Stimulated activated CD4-positive, alpha-beta T cell treated with anti-CD3 and anti-CD28 coated beads, TNF-alpha, amount 100 ng/mL, for 24 hours (primary cell): ENCODE data around the gene MYMX.
"Not testable (repeated sequence)": the region's sequence is repeated elsewhere in the genome, so short reads cannot be mapped to it uniquely, and the experiment has no call there.

ENCODE experiments used
- DNase-seq, 3 experiments: peaks; one replicate each; pipeline ENCODE4 v3.0.0-alpha.2; 2020; ENCODE audit warnings: low read depth in 3 of 3

MYMX gene

GRCh38 chr6:44219815-44220784 lies 3.4 kb downstream of the MYMX start:
- DNase-seq = no peak

DNA sequence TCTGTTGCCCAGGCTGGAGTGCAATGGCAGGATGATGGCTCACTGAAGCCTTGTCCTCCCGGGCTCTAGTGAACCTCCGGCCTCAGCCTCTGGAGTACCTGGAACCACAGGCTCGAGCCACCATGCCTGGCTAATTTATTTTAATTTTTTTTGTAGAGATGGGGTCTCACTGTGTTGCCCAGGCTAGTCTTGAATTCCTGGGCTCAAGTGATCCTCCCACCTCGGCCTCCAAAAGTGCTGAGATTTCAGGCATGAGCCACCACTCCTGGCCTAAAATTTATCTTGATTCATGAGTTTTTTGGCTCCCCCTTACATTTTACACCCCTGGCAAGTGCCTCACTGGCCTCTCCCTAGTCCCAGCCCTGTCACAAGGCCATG lies 4.2 kb downstream of the MYMX start:
- no peak for DNase-seq

GRCh38 chr6:44221291-44221960 lies 4.7 kb downstream of the MYMX start:
- DNase-seq = peak in 2 of 3 experiments; percentile 29 to 75

GRCh38 chr6:44221961-44222335 lies 5.2 kb downstream of the MYMX start:
- DNase-seq = no peak

DNA sequence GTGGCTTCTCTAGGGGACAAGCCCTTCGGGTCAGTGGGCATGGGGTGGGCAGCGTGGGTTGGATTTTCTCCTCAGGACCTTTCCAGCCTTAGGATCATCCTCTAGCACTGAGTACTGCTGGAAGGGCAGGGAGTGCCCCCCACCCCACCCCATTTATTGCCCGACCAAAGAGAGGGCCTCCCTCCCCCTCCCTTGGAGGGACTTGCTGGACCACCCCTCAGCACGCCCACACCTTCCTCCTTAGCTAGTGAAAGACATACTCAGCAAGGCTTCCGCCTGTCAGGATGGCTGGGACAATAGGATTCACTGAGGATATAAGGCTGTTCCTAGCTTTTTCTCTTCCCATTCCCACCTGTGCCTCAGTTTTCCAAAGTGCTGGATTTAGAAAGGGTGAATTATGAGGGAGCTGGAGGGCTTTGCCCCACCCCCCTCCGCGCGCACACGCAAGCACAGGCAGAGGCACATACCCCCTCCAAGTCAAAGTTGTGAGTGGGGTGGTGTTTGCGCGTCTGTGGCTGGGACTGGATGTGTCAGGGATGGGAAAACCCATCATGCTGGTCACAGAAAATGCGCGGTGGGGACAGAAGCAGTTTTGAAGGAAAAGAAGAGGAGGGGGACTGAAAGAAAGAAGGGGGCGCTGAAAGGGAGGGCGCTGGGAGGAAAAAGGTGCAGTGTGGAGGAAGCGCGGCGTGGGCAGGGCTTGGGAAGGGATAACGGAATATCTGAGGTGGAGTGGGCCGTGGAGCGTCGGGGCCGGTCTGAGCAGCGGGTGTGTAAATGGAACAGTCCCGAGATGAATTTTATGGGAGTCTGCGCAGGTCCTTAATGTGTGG lies 6.0 kb downstream of the MYMX start:
- no peak for DNase-seq

- DNase-seq = peak; percentile 69 to 89 (median 74)
Observed at GRCh38 chr6:44223319-44224028, 6.7 kb downstream of the MYMX start, which contains the start of gene SLC29A1. Gene SLC29A1 (plus strand): TSS chr6:44223595. CDS start chr6:44227314, 3,719 bp downstream.

DNA sequence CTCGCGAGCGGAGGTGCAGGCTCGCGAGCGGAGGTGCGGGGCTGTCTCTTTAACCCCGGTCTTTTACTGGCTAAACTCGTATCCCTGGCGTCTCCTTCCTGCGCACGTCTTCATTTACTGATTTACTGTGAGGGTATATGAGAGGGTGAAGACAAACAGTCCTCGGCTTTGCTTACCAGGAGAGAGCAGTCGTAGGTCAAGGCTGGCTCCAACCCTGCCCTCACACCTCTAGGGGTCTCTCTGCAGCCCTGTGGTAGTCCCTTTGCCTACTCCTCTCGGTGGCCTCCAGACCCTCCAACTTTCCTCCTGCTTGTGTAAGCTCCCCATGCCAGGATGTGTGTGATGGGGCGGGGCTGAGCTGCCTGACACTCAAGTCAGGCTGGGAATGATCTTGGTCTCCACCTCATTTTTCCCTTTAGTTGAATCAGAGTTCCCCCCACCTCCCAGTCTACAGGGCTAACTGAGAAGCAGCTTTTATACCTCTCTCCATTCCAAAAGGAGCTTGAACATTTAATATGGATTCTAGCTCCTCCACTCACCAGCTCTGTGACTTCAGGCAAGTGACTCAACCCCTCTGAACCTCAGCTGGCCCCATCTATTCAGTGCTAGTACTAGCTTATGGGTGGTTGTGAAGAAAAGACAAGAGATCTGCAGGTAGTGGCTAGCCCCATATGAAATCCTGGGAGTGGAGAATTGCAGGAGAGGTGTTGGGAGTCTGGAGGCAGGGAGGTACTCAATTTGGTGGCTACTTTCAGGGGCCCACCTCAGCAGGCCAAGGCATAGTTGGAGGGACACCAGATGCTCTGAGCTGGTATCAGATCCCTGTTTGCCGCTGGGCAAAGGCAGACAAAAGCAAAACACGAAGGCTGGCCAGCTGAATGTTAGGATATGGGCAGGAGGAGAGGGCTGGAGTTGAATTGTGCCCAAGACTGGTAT lies 7.6 kb downstream of the MYMX start:
- no peak for DNase-seq

- DNase-seq = no peak
Observed at GRCh38 chr6:44224965-44225305, 8.2 kb downstream of the MYMX start.

- DNase-seq = no peak
Observed at GRCh38 chr6:44225579-44226325, 9.0 kb downstream of the MYMX start.

DNA sequence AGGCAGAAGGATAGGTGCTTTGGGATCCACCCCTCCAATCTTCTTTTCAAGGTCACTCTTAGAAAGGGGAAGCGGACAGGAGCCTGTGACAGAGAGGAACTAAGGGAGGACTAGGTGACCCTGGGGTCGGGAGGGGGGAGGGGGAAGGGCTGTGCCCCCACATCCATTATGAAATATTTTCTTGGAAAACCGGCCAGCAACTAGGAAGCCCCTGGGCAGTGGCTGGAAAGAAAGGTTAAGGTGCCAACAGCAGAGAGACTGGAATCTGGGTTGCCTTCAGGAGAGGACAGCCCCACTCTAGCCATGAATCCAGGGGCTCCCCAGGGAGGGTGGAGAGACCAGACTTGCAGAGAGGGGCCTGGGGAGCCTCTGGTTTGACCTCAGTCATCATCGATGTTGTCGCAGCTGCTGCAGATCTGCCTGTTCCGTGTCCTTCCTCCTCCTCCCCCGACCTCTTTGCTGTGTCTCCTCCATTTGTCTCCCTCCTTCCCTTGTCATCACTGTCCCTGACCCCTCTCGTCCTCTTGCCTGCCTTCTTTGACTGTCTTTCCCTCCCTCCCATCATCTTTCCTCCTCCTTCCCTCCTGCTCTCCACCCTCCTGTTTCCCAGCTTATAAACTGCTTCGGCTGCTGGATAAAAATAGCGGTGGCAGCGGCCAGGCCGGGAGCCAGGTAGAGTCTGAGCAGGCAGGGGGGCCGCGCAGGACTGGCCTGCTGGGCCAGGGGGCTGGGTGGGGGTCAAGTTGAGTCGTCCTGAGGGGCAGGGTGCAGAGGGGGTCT lies 9.8 kb downstream of the MYMX start:
- no peak for DNase-seq

DNA sequence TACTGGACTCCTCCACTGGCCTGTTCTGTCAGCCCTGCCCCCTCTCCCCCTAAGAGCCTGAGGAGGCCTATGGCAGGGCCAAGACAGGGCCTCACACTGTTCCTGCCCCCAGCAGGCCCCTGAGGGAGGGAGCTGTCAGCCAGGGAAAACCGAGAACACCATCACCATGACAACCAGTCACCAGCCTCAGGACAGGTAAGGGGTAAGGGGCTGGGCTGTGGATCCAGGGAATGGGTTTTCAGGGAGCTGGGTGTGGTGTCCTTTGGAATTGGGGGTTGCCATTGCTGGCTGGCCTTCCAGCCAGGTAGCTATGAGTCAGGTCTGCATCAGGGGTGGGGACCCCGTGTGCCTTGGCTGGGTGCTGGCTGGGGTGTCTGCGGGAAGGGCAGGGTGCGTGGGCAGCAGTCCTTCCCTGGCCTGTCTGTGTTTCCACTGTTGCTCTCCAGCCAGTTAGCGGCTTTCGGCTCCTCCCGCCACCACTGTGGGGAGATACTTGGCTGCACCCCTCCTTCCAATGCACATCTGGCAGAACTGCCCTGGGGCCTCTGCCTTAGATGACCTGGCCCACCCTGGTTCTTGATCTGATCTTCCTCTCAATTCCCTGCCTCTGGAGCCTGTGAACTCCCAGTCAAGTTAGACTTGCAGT lies 10.5 kb downstream of the MYMX start:
- DNase-seq = no peak

DNA sequence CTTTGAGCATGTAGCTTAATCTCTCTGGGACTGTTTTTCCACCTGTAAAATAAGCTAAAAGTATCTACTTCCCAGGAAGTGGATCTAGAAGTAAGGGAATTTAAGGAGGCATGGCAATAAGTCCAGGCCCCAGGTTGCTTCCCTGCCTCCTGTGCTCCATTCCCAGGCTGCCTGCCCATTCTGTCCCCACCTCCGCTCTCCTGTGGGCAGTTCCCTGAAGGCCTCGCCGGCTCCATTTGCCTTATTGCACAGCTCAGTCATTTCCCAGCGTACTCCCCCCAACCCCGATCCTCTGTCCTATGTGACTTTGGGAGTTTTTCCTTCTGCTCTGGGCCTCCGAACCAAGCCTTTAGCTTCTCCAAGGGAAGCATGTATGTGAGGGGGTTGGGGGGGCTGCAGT lies 11.3 kb downstream of the MYMX start:
- DNase-seq = no peak

- DNase-seq = no peak
Observed at GRCh38 chr6:44228433-44228832, 11.7 kb downstream of the MYMX start.

DNA sequence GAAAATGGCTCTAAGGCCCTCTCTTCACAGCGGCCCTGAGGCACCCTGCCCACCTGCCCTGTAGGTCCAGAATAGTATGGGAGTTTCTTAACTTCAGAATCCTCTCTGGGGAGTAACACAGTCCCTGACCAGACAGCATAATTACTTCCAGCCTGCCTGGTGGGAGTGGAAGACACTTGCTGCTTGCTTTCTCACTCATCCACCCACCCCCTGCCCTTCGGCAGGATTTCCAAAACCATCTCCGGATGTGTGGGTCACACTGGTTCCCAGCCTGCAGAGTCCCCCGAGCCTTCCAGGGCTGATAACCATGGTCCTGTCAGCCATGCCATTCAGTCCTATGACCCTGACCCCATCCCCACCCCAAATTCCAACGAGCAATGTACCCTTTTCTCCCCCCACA lies 12.1 kb downstream of the MYMX start:
- no peak for DNase-seq

GRCh38 chr6:44229376-44230033 lies 12.8 kb downstream of the MYMX start:
- DNase-seq = no peak

DNA sequence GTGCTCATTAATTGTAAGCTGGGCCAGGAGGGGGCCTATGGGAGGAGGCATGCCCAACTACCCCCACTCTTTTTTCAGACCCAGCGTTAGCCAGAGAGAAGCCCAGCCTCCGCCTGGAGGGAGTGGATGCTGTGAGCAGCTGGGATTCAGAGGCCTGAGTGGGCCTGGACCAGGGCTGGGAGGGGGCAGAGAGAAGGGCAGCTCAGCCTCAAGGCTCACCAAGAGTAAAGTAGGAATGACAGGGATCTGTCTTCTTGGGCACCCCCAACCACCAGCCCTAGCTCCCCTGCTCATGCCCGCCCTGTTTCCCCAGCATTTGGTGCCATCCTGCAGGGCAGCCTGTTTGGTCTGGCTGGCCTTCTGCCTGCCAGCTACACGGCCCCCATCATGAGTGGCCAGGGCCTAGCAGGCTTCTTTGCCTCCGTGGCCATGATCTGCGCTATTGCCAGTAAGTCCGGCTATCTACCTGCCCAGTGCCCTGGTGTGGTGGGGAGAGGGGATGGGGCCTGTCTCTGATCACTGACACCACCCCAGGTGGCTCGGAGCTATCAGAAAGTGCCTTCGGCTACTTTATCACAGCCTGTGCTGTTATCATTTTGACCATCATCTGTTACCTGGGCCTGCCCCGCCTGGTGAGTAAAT lies 13.4 kb downstream of the MYMX start:
- DNase-seq = no peak

DNA sequence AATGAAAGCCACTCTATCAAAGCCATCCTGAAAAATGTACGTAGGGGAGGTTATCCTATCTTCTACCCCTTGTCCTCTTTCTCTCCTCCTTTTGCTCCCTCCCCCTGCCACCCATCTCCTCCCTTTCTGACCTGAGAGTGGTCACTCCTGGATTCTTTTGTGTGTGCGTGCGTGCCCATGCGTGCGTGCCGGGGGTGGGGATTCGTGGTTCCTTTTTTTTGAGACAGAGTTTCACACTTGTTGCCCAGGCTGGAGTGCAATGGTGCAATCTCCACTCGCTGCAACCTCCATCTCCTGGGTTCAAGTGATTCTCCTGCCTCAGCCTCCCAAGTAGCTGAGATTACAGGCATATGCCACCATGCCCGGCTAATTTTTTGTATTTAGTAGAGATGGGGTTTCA lies 14.7 kb downstream of the MYMX start:
- not testable (repeated sequence) for DNase-seq
